Neutrophil (primary cell): ENCODE results near the gene CREB5.

Source experiments
- H3K27ac ChIP-seq: fragments of 200-600 bp; sonication (generic); 2 replicates; pipeline ENCODE4 v1.5.1; 2016; ENCODE audit warnings: mild to moderate bottlenecking, moderate library complexity
- H3K27me3 ChIP-seq: fragments of 200-600 bp; sonication (generic); 2 replicates; pipeline ENCODE4 v1.6.0; 2016; ENCODE audit warnings: mild to moderate bottlenecking
- H3K36me3 ChIP-seq: fragments of 200-600 bp; sonication (generic); 2 replicates; pipeline ENCODE4 v1.5.1; 2017
- H3K4me1 ChIP-seq, 2 experiments: fragments of 200-600 bp in 1 of 2; sonication (generic) in 1 of 2; 1 replicate in 1 of 2; 2 replicates in 1 of 2; pipeline versions ENCODE4 v1.5.1 to v1.6.1; 2013 to 2016; ENCODE audit warnings: low read depth in 1 of 2, low read length in 1 of 2, mild to moderate bottlenecking in 1 of 2, moderate library complexity in 1 of 2; ENCODE audit not compliant: control insufficient read depth in 1 of 2, insufficient read depth in 1 of 2
- H3K4me3 ChIP-seq, 2 experiments: fragments of 200-600 bp in 1 of 2; sonication (generic) in 1 of 2; 1 replicate in 1 of 2; 2 replicates in 1 of 2; pipeline ENCODE4 v1.5.1; 2013 to 2016; ENCODE audit warnings: low read depth in 1 of 2, low read length in 1 of 2, mild to moderate bottlenecking in 1 of 2, moderate library complexity in 1 of 2
- H3K9me3 ChIP-seq: fragments of 200-600 bp; sonication (generic); 2 replicates; pipeline ENCODE4 v1.5.1; 2016
- TF ChIP-seq, protein P1 (sequence below): fragments of 200-600 bp; sonication (generic); IDR thresholded peaks from 2 replicates; pipeline ENCODE4 v1.5.1; 2016; ENCODE audit warnings: antibody characterized with exemption

CREB5 gene

GRCh38 chr7:28717445-28718054, 305.2 kb downstream of the CREB5 start:
- no peak overlapping the region for H3K27ac ChIP-seq
- no peaks in the 10 kb centered on the region for H3K27me3 ChIP-seq
- H3K4me1 ChIP-seq: no peaks in the 10 kb centered on the region
- TF ChIP-seq, protein P1, sequence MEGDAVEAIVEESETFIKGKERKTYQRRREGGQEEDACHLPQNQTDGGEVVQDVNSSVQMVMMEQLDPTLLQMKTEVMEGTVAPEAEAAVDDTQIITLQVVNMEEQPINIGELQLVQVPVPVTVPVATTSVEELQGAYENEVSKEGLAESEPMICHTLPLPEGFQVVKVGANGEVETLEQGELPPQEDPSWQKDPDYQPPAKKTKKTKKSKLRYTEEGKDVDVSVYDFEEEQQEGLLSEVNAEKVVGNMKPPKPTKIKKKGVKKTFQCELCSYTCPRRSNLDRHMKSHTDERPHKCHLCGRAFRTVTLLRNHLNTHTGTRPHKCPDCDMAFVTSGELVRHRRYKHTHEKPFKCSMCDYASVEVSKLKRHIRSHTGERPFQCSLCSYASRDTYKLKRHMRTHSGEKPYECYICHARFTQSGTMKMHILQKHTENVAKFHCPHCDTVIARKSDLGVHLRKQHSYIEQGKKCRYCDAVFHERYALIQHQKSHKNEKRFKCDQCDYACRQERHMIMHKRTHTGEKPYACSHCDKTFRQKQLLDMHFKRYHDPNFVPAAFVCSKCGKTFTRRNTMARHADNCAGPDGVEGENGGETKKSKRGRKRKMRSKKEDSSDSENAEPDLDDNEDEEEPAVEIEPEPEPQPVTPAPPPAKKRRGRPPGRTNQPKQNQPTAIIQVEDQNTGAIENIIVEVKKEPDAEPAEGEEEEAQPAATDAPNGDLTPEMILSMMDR: no peak
- no peak overlapping the region for H3K4me3 ChIP-seq
- H3K9me3 ChIP-seq: no peaks in the 10 kb centered on the region
- peaks cover 56% of the 10 kb centered on the region for H3K36me3 ChIP-seq

- Histone ChIP-seq H3K4me3 (no peak overlapping the region), H3K36me3 (peaks cover 62% of the 10 kb centered on the region), H3K27me3 (no peaks in the 10 kb centered on the region), H3K4me1 (no peaks in the 10 kb centered on the region), H3K9me3 (no peaks in the 10 kb centered on the region), H3K27ac (no peak overlapping the region)
- TF ChIP-seq, protein P1: no peak
These were observed 305.8 kb downstream of the CREB5 start for GRCh38 chr7:28718055-28718481.

- no peaks in the 10 kb centered on the region for H3K4me1 ChIP-seq
- TF ChIP-seq, protein P1: no peak
- peaks cover 66% of the 10 kb centered on the region for H3K36me3 ChIP-seq
- no peaks in the 10 kb centered on the region for H3K27me3 ChIP-seq
- H3K4me3 ChIP-seq: no peak overlapping the region
- H3K27ac ChIP-seq: no peak overlapping the region
- H3K9me3 ChIP-seq: no peaks in the 10 kb centered on the region
These were observed 306.2 kb downstream of the CREB5 start for GRCh38 chr7:28718545-28718944.

GRCh38 chr7:28722684-28723083, 310.4 kb downstream of the CREB5 start:
- Histone ChIP-seq H3K36me3 (peaks cover 86% of the 10 kb centered on the region), H3K4me3 (no peak overlapping the region), H3K4me1 (no peaks in the 10 kb centered on the region), H3K9me3 (no peaks in the 10 kb centered on the region), H3K27me3 (no peaks in the 10 kb centered on the region), H3K27ac (no peak overlapping the region)
- TF ChIP-seq, protein P1: no peak

- TF ChIP-seq, protein P1: no peak
- Histone ChIP-seq H3K36me3 (peaks cover 91% of the 10 kb centered on the region), H3K27ac (no peak overlapping the region)
These were observed 311.0 kb downstream of the CREB5 start for GRCh38 chr7:28723336-28723735.

More at GRCh38 chr7:28723336-28723735, 311.0 kb downstream of the CREB5 start:
- H3K27me3 ChIP-seq: no peaks in the 10 kb centered on the region
- H3K9me3 ChIP-seq: no peaks in the 10 kb centered on the region
- no peaks in the 10 kb centered on the region for H3K4me1 ChIP-seq
- no peak overlapping the region for H3K4me3 ChIP-seq
